HepG2 (cell line): Measurements from ENCODE around the gene NHERF2. TPM values are rescaled to one million over a fixed set of nuclear protein-coding genes. Genes with fewer than 3 reads are reported as not detected.
A peak's percentile ranks its signal among the peaks of the same experiment; 100 is the strongest.

ENCODE experiments used
- ATAD3A ChIP-seq: sonication (generic); formaldehyde crosslinking; IDR thresholded peaks from 2 replicates; pipeline ENCODE4 v1.4.0; 2020; ENCODE audit warnings: missing genetic modification reagents
- BCL6 ChIP-seq: IDR thresholded peaks from 2 replicates; pipeline ENCODE4 v1.6.1; 2016; ENCODE audit warnings: missing genetic modification reagents, missing compliant biosample characterization
- CHCHD3 ChIP-seq: sonication (generic); formaldehyde crosslinking; IDR thresholded peaks from 2 replicates; pipeline ENCODE4 v1.8.0; 2022; ENCODE audit warnings: mild to moderate bottlenecking, missing genetic modification reagents, moderate library complexity
- DR1 ChIP-seq: sonication (generic); formaldehyde crosslinking; IDR thresholded peaks from 2 replicates; pipeline ENCODE4 v1.8.0; 2021; ENCODE audit warnings: mild to moderate bottlenecking, missing genetic modification reagents, inconsistent platforms
- FOXK2 ChIP-seq: fragments of 450-650 bp; IDR thresholded peaks from 2 replicates; pipeline ENCODE4 v1.6.1; 2016
- HNRNPLL ChIP-seq: fragments of 200-400 bp; formaldehyde crosslinking; IDR thresholded peaks from 2 replicates; pipeline ENCODE4 v1.6.1; 2017; ENCODE audit warnings: mild to moderate bottlenecking, low read depth, low read length; ENCODE audit not compliant: poor library complexity, severe bottlenecking
- HOXA3 ChIP-seq: sonication (generic); formaldehyde crosslinking; IDR thresholded peaks from 2 replicates; pipeline ENCODE4 v1.5.0; 2020; ENCODE audit warnings: missing genetic modification reagents
- MBD4 ChIP-seq: IDR thresholded peaks from 2 replicates; pipeline ENCODE4 v1.6.1; 2012; ENCODE audit warnings: low read length, inconsistent platforms, borderline replicate concordance
- NCOA5 ChIP-seq: sonication (generic); formaldehyde crosslinking; IDR thresholded peaks from 2 replicates; pipeline ENCODE4 v1.4.0; 2020; ENCODE audit warnings: missing genetic modification reagents
- RBFOX2 ChIP-seq: fragments of 200-400 bp; formaldehyde crosslinking; IDR thresholded peaks from 2 replicates; pipeline ENCODE4 v1.6.1; 2017; ENCODE audit warnings: low read depth, mild to moderate bottlenecking, low read length
- RFX1 ChIP-seq: fragments of 450-650 bp; IDR thresholded peaks from 2 replicates; pipeline ENCODE4 v1.6.1; 2017
- ZFP37 ChIP-seq: sonication (generic); formaldehyde crosslinking; IDR thresholded peaks from 2 replicates; pipeline ENCODE4 v1.4.0; 2020; ENCODE audit warnings: missing genetic modification reagents, borderline replicate concordance
- ZNF282 ChIP-seq: fragments of 450-650 bp; IDR thresholded peaks from 2 replicates; pipeline ENCODE4 v1.6.1; 2018; ENCODE audit not compliant: partially characterized antibody
- ZNF326 ChIP-seq: sonication (generic); formaldehyde crosslinking; IDR thresholded peaks from 2 replicates; pipeline ENCODE4 v1.4.0; 2020; ENCODE audit warnings: missing genetic modification reagents, borderline replicate concordance
- ZNF446 ChIP-seq: sonication (generic); formaldehyde crosslinking; IDR thresholded peaks from 2 replicates; pipeline ENCODE4 v1.5.0; 2020; ENCODE audit warnings: mild to moderate bottlenecking, missing genetic modification reagents
- polyA plus RNA-seq, 8 experiments: library from polyadenylated mRNA; depleted of rRNA in 3 of 8; stranded (reverse) in 7 of 8; unstranded in 1 of 8; fragments of >200 nt; fragmentation: Illumina TruSeq in 4 of 8; extraction: Trizol in 4 of 8; gene quantifications; 2 replicates each; pipeline versions ENCODE4 v1.2.1 to v1.2.3, GENCODE V29; 2011 to 2016; ENCODE audit warnings: low read depth in 4 of 8, missing spikeins in 1 of 8, mixed read lengths in 1 of 8; ENCODE audit not compliant: insufficient read depth in 1 of 8
- total RNA-seq, 5 experiments: library from RNA; depleted of rRNA; stranded (reverse); fragments of >200 nt; fragmentation: Illumina TruSeq; extraction: Trizol; gene quantifications; 2 replicates each; pipeline ENCODE4 v1.2.3, GENCODE V29; 2016; ENCODE audit warnings: low read depth in 1 of 5
- TF ChIP-seq, protein P1 (sequence below): IDR thresholded peaks from 2 replicates; pipeline ENCODE4 v1.6.1; 2012; ENCODE audit warnings: inconsistent platforms
- TF ChIP-seq, protein P2 (sequence below): sonication (generic); formaldehyde crosslinking; conservative IDR thresholded peaks from 2 replicates; pipeline ENCODE4 v1.4.0; 2020; ENCODE audit warnings: missing genetic modification reagents
- TF ChIP-seq, protein P3 (sequence below): sonication (generic); formaldehyde crosslinking; IDR thresholded peaks from 2 replicates; pipeline ENCODE4 v1.4.0; 2020; ENCODE audit warnings: missing genetic modification reagents
- TF ChIP-seq, protein P4 (sequence below): sonication (generic); formaldehyde crosslinking; IDR thresholded peaks from 2 replicates; pipeline ENCODE4 v1.4.0; 2020; ENCODE audit warnings: missing genetic modification reagents
- TF ChIP-seq, protein P5 (sequence below): sonication (generic); formaldehyde crosslinking; IDR thresholded peaks from 2 replicates; pipeline ENCODE4 v1.4.0; 2020; ENCODE audit warnings: missing genetic modification reagents, borderline replicate concordance

The NHERF2 gene
- total and polyA plus RNA-seq, 2 of the 13 experiments (the other 11 are each of a cell fraction or from before 2014, with no cell fraction given), result 23.7 to 39.3 TPM

DNA sequence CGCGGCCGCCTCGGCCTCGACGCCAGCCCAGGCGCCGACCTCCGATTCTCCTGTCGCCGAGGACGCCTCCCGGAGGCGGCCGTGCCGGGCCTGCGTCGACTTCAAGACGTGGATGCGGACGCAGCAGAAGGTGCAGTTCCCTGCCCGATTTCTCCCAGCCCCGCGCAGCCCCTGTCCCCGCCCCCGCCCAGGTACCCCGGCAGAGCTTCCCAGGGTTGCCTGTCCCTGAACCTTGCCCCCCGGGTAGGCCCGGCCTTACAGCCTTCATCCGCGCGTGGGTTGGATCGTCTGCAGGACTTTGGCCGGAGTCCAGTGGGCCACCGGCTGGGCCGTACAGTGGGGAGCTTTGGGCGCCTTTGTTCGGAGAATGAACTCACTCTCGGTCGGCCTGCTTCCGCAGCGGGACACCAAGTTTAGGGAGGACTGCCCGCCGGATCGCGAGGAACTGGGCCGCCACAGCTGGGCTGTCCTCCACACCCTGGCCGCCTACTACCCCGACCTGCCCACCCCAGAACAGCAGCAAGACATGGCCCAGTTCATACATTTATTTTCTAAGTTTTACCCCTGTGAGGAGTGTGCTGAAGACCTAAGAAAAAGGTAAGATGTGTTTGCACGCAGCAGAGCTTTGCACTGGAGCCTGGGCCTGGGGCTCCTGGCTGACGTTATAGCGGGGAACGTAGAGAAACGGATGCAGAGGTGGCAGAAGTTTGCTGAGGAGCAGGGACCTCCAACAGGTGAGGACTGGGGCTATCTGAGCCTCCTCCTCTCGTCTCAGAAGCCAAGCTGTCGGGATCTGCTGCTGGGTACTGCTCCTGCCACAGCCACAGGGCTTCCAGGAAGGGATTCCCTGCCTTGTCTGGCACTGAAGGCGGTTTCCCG, 42.1 kb upstream of the NHERF2 start (continued):
- no peak for TF ChIP-seq ZNF326
- TF ChIP-seq, protein P1, sequence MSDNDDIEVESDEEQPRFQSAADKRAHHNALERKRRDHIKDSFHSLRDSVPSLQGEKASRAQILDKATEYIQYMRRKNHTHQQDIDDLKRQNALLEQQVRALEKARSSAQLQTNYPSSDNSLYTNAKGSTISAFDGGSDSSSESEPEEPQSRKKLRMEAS, result peak; percentile 17; the same call in 1 of the 2 replicates
- TF ChIP-seq HNRNPLL, result no peak
- TF ChIP-seq, protein P2, sequence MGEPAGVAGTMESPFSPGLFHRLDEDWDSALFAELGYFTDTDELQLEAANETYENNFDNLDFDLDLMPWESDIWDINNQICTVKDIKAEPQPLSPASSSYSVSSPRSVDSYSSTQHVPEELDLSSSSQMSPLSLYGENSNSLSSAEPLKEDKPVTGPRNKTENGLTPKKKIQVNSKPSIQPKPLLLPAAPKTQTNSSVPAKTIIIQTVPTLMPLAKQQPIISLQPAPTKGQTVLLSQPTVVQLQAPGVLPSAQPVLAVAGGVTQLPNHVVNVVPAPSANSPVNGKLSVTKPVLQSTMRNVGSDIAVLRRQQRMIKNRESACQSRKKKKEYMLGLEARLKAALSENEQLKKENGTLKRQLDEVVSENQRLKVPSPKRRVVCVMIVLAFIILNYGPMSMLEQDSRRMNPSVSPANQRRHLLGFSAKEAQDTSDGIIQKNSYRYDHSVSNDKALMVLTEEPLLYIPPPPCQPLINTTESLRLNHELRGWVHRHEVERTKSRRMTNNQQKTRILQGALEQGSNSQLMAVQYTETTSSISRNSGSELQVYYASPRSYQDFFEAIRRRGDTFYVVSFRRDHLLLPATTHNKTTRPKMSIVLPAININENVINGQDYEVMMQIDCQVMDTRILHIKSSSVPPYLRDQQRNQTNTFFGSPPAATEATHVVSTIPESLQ (CRISPR knock-in tag), result no peak
- TF ChIP-seq DR1 (CRISPR knock-in tag), result no peak
- TF ChIP-seq ATAD3A (CRISPR knock-in tag), result no peak
- TF ChIP-seq RBFOX2, result 0 out of 2 replicates have a peak, but pooled peaks have one; percentile 8
- no peak for TF ChIP-seq BCL6 (CRISPR knock-in tag)
- no peak for TF ChIP-seq RFX1
- TF ChIP-seq, protein P3, sequence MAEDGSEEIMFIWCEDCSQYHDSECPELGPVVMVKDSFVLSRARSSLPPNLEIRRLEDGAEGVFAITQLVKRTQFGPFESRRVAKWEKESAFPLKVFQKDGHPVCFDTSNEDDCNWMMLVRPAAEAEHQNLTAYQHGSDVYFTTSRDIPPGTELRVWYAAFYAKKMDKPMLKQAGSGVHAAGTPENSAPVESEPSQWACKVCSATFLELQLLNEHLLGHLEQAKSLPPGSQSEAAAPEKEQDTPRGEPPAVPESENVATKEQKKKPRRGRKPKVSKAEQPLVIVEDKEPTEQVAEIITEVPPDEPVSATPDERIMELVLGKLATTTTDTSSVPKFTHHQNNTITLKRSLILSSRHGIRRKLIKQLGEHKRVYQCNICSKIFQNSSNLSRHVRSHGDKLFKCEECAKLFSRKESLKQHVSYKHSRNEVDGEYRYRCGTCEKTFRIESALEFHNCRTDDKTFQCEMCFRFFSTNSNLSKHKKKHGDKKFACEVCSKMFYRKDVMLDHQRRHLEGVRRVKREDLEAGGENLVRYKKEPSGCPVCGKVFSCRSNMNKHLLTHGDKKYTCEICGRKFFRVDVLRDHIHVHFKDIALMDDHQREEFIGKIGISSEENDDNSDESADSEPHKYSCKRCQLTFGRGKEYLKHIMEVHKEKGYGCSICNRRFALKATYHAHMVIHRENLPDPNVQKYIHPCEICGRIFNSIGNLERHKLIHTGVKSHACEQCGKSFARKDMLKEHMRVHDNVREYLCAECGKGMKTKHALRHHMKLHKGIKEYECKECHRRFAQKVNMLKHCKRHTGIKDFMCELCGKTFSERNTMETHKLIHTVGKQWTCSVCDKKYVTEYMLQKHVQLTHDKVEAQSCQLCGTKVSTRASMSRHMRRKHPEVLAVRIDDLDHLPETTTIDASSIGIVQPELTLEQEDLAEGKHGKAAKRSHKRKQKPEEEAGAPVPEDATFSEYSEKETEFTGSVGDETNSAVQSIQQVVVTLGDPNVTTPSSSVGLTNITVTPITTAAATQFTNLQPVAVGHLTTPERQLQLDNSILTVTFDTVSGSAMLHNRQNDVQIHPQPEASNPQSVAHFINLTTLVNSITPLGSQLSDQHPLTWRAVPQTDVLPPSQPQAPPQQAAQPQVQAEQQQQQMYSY, result no peak
- TF ChIP-seq ZFP37 (CRISPR knock-in tag), result no peak
- no peak for TF ChIP-seq CHCHD3 (CRISPR knock-in tag)
- TF ChIP-seq NCOA5 (CRISPR knock-in tag), result no peak
- TF ChIP-seq HOXA3 (CRISPR knock-in tag), result peak; percentile 28
- TF ChIP-seq FOXK2, result no peak
- no peak for TF ChIP-seq MBD4
- TF ChIP-seq, protein P4, sequence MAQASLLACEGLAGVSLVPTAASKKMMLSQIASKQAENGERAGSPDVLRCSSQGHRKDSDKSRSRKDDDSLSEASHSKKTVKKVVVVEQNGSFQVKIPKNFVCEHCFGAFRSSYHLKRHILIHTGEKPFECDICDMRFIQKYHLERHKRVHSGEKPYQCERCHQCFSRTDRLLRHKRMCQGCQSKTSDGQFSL, result no peak
- no peak for TF ChIP-seq ZNF282
- no peak for TF ChIP-seq ZNF446
- TF ChIP-seq, protein P5, sequence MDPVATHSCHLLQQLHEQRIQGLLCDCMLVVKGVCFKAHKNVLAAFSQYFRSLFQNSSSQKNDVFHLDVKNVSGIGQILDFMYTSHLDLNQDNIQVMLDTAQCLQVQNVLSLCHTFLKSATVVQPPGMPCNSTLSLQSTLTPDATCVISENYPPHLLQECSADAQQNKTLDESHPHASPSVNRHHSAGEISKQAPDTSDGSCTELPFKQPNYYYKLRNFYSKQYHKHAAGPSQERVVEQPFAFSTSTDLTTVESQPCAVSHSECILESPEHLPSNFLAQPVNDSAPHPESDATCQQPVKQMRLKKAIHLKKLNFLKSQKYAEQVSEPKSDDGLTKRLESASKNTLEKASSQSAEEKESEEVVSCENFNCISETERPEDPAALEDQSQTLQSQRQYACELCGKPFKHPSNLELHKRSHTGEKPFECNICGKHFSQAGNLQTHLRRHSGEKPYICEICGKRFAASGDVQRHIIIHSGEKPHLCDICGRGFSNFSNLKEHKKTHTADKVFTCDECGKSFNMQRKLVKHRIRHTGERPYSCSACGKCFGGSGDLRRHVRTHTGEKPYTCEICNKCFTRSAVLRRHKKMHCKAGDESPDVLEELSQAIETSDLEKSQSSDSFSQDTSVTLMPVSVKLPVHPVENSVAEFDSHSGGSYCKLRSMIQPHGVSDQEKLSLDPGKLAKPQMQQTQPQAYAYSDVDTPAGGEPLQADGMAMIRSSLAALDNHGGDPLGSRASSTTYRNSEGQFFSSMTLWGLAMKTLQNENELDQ (CRISPR knock-in tag), result no peak
